GM12872 (cell line): ENCODE results near the gene CRHR2.

Source experiments
- CTCF ChIP-seq: IDR thresholded peaks from 3 replicates; pipeline ENCODE4 v1.5.1; 2011; ENCODE audit warnings: low read depth, mild to moderate bottlenecking, low read length, moderate library complexity; ENCODE audit not compliant: insufficient read depth

Gene CRHR2

GRCh38 chr7:30665449-30665848 lies 16.8 kb downstream of the CRHR2 start:
- no peak for TF ChIP-seq CTCF

- no peak for TF ChIP-seq CTCF
Measured at GRCh38 chr7:30665043-30665442, 17.2 kb downstream of the CRHR2 start.

- TF ChIP-seq CTCF: no peak
Measured at GRCh38 chr7:30664184-30664885, 17.9 kb downstream of the CRHR2 start.

GRCh38 chr7:30663414-30663813 lies 18.8 kb downstream of the CRHR2 start:
- no peak for TF ChIP-seq CTCF

GRCh38 chr7:30662431-30662939 lies 19.8 kb downstream of the CRHR2 start:
- no peak for TF ChIP-seq CTCF

GRCh38 chr7:30661926-30662325 lies 20.3 kb downstream of the CRHR2 start:
- no peak for TF ChIP-seq CTCF

- no peak for TF ChIP-seq CTCF
Measured at GRCh38 chr7:30660331-30661255, 21.7 kb downstream of the CRHR2 start.
